GM21737 (cell line): ENCODE measurements around the gene GPR156.
"Not testable (repeated sequence)": the region's sequence is repeated elsewhere in the genome, so short reads cannot be mapped to it uniquely, and the experiment has no call there.

ENCODE experiments used
- ATAC-seq: cut with Tn5 transposase; IDR thresholded peaks from one replicate; pipeline ENCODE4 v1.9.1; 2021; ENCODE audit warnings: mild to moderate bottlenecking, moderate library complexity; ENCODE audit not compliant: unreplicated experiment

The GPR156 gene

GRCh38 chr3:120275618-120276017 lies 9.4 kb downstream of the GPR156 start:
- ATAC-seq, result no peak

GRCh38 chr3:120274739-120275167 lies 10.3 kb downstream of the GPR156 start:
- ATAC-seq, result no peak

- ATAC-seq, result no peak
These were observed 12.7 kb downstream of the GPR156 start for GRCh38 chr3:120272286-120272685.

- ATAC-seq, result no peak
These were observed 19.0 kb downstream of the GPR156 start for GRCh38 chr3:120265989-120266388.

- ATAC-seq, result no peak
These were observed 20.1 kb downstream of the GPR156 start for GRCh38 chr3:120264963-120265362.

- no peak for ATAC-seq
These were observed 21.2 kb downstream of the GPR156 start for GRCh38 chr3:120263792-120264191.

- no peak for ATAC-seq
These were observed 27.0 kb downstream of the GPR156 start for GRCh38 chr3:120258009-120258408.

- ATAC-seq, result no peak
These were observed 39.6 kb downstream of the GPR156 start for GRCh38 chr3:120245386-120245785.

- no peak for ATAC-seq
These were observed 40.2 kb downstream of the GPR156 start for GRCh38 chr3:120244834-120245225.

- ATAC-seq, result no peak
These were observed 45.4 kb downstream of the GPR156 start for GRCh38 chr3:120239644-120240043.

- no peak for ATAC-seq
These were observed 57.2 kb downstream of the GPR156 start for GRCh38 chr3:120227710-120228347.

GRCh38 chr3:120224237-120224636 lies 60.8 kb downstream of the GPR156 start:
- no peak for ATAC-seq

- ATAC-seq, result no peak
These were observed 66.0 kb downstream of the GPR156 start for GRCh38 chr3:120218981-120219380.

GRCh38 chr3:120216633-120217032 lies 68.4 kb downstream of the GPR156 start:
- not testable (repeated sequence) for ATAC-seq

- ATAC-seq, result no peak
These were observed 70.8 kb downstream of the GPR156 start for GRCh38 chr3:120214176-120214575.

GRCh38 chr3:120212505-120212904 lies 72.5 kb downstream of the GPR156 start:
- ATAC-seq, result no peak

- ATAC-seq, result no peak
These were observed 75.6 kb downstream of the GPR156 start for GRCh38 chr3:120209425-120209824.

- ATAC-seq, result no peak
These were observed 80.7 kb downstream of the GPR156 start for GRCh38 chr3:120204338-120204737.

- no peak for ATAC-seq
These were observed 81.4 kb downstream of the GPR156 start for GRCh38 chr3:120203621-120204020.

GRCh38 chr3:120203016-120203415 lies 82.0 kb downstream of the GPR156 start:
- ATAC-seq, result no peak

GRCh38 chr3:120202363-120202762 lies 82.7 kb downstream of the GPR156 start:
- no peak for ATAC-seq

- no peak for ATAC-seq
These were observed 84.4 kb downstream of the GPR156 start for GRCh38 chr3:120200493-120201235.
